Ishikawa (cell line): ENCODE data around the gene CLEC10A.

ENCODE experiments used
- CEBPB ChIP-seq: IDR thresholded peaks from 2 replicates; pipeline ENCODE4 v1.6.1; 2012
- CREB1 ChIP-seq: IDR thresholded peaks from 2 replicates; pipeline ENCODE4 v1.6.1; 2012; ENCODE audit warnings: low read depth
- EGR1 ChIP-seq: IDR thresholded peaks from 2 replicates; pipeline ENCODE4 v1.6.1; 2012
- EP300 ChIP-seq: IDR thresholded peaks from 2 replicates; pipeline ENCODE4 v1.6.1; 2012; ENCODE audit warnings: borderline replicate concordance
- FOXM1 ChIP-seq: IDR thresholded peaks from 2 replicates; pipeline ENCODE4 v1.6.1; 2012; ENCODE audit warnings: low read depth, borderline replicate concordance
- NFIC ChIP-seq: IDR thresholded peaks from 2 replicates; pipeline ENCODE4 v1.6.1; 2012
- RAD21 ChIP-seq: IDR thresholded peaks from 2 replicates; pipeline ENCODE4 v1.6.1; 2012; ENCODE audit warnings: low read depth
- TAF1 ChIP-seq: IDR thresholded peaks from 2 replicates; pipeline ENCODE4 v1.6.1; 2012; ENCODE audit warnings: low read depth, mild to moderate bottlenecking
- TCF12 ChIP-seq: IDR thresholded peaks from 2 replicates; pipeline ENCODE4 v1.6.1; 2012; ENCODE audit warnings: low read depth
- TEAD4 ChIP-seq: IDR thresholded peaks from 2 replicates; pipeline ENCODE4 v1.6.1; 2012
- YY1 ChIP-seq: IDR thresholded peaks from 2 replicates; pipeline ENCODE4 v1.6.1; 2012; ENCODE audit warnings: low read depth
- ZBTB7A ChIP-seq: IDR thresholded peaks from 2 replicates; pipeline ENCODE4 v1.6.1; 2012; ENCODE audit warnings: low read depth
- TF ChIP-seq, protein P1 (sequence below): IDR thresholded peaks from 2 replicates; pipeline ENCODE4 v1.6.1; 2012; ENCODE audit warnings: low read depth, mild to moderate bottlenecking
- TF ChIP-seq, protein P2 (sequence below): IDR thresholded peaks from 2 replicates; pipeline ENCODE4 v1.6.1; 2012
- TF ChIP-seq, protein P3 (sequence below): IDR thresholded peaks from 2 replicates; pipeline ENCODE4 v1.6.1; 2012

CLEC10A gene, protein sequence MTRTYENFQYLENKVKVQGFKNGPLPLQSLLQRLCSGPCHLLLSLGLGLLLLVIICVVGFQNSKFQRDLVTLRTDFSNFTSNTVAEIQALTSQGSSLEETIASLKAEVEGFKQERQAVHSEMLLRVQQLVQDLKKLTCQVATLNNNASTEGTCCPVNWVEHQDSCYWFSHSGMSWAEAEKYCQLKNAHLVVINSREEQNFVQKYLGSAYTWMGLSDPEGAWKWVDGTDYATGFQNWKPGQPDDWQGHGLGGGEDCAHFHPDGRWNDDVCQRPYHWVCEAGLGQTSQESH

DNA sequence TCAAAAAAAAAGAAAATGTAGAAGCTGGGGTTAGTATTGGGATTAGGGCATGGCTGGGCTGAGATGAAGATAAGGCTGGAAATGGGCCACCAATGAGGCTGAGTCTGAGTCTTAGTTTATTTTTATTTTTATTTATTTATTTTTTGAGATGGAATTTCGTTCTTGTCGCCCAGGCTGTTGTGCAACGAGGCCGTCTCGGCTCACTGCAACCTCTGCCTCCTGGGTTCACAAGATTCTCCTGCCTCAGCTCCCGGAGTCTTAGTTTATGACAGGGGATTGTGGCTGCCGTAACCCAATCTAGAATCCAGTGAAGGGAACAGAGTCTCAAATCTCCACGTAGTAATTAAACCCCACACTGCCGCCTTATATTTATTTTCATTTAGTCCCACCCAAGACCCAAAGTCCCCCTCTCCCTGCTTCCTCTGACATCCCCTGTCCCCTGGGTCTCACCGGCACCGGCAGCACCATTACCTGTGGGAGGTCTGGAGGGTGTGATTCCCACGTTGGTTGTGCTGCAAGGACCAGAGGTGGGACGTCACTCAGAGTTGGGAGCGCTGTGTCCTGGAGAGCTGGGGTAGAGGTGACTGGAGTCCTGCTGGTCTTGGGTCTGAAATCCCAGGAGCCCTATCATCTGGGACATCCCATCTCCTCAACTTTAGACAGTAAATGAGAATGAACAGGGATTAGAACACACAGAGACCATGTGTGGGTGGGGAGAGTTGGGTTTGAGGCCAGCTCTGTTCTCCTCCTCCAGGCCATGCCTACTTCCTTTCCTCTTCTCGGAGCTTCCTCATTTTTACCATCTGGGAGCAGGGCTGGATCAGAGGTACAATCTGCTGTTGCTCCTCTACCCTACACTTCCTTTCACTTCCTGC lies at the start of gene CLEC10A:
Gene CLEC10A, minus strand, starts transcription at position 671 of the 875 bp plus-strand sequence. CDS start 1,439 bp downstream, outside the sequence.
- TF ChIP-seq, protein P1, sequence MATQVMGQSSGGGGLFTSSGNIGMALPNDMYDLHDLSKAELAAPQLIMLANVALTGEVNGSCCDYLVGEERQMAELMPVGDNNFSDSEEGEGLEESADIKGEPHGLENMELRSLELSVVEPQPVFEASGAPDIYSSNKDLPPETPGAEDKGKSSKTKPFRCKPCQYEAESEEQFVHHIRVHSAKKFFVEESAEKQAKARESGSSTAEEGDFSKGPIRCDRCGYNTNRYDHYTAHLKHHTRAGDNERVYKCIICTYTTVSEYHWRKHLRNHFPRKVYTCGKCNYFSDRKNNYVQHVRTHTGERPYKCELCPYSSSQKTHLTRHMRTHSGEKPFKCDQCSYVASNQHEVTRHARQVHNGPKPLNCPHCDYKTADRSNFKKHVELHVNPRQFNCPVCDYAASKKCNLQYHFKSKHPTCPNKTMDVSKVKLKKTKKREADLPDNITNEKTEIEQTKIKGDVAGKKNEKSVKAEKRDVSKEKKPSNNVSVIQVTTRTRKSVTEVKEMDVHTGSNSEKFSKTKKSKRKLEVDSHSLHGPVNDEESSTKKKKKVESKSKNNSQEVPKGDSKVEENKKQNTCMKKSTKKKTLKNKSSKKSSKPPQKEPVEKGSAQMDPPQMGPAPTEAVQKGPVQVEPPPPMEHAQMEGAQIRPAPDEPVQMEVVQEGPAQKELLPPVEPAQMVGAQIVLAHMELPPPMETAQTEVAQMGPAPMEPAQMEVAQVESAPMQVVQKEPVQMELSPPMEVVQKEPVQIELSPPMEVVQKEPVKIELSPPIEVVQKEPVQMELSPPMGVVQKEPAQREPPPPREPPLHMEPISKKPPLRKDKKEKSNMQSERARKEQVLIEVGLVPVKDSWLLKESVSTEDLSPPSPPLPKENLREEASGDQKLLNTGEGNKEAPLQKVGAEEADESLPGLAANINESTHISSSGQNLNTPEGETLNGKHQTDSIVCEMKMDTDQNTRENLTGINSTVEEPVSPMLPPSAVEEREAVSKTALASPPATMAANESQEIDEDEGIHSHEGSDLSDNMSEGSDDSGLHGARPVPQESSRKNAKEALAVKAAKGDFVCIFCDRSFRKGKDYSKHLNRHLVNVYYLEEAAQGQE, result no peak
- TF ChIP-seq TCF12 (no peak), TEAD4 (no peak), NFIC (no peak), EP300 (no peak), ZBTB7A (no peak), EGR1 (no peak), YY1 (no peak), CREB1 (no peak), RAD21 (no peak), TAF1 (no peak), FOXM1 (no peak), CEBPB (no peak)
- TF ChIP-seq, protein P2, sequence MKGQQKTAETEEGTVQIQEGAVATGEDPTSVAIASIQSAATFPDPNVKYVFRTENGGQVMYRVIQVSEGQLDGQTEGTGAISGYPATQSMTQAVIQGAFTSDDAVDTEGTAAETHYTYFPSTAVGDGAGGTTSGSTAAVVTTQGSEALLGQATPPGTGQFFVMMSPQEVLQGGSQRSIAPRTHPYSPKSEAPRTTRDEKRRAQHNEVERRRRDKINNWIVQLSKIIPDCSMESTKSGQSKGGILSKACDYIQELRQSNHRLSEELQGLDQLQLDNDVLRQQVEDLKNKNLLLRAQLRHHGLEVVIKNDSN, result no peak
- TF ChIP-seq, protein P3, sequence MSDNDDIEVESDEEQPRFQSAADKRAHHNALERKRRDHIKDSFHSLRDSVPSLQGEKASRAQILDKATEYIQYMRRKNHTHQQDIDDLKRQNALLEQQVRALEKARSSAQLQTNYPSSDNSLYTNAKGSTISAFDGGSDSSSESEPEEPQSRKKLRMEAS, result no peak

DNA sequence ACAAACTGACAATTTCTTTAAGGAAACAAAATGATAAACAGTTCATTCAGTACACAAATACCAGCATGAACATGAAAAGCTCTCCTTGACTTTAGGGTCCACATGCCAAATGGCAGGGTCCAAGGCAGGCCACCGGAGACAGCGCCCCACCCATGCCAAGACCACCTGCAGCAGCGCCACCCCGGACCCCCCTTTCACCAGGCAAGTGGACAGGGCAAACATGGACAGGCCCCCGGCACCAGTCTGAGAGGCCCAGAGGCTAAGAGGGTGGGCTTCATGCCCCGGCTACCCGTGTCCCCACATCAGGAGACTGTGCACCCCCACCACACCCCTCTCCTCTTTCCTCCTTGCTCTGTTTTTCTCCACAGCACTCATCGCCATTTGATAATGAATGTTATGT lies 49.3 kb upstream of the CLEC10A start:
- TF ChIP-seq YY1 (no peak), TEAD4 (no peak)
- TF ChIP-seq, protein P1, result no peak

DNA sequence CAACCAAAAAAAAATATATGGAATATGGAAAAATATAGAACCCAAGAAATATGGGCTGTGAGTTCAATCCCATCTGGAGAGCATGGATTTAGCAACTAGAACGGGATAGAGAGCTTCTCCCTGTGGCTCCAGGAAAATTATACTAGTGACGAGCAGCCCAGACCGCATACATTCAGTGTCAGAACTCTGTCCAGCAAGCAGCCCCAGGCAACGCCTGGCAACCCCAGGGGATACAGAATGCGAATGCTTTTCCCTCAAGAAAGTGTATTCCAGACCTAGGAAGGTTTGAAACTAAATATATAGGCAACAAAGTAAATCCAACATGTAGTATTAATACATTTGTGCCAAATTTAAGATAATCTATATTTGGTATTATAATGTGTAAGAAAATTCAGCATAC lies 48.1 kb upstream of the CLEC10A start:
- TF ChIP-seq, protein P3, result no peak
- no peak for TF ChIP-seq TEAD4
- TF ChIP-seq YY1, result no peak
- TF ChIP-seq, protein P1, result no peak
- TF ChIP-seq FOXM1, result no peak
- TF ChIP-seq RAD21, result no peak
- TF ChIP-seq CREB1, result no peak
- TF ChIP-seq NFIC, result no peak
- no peak for TF ChIP-seq TAF1
- TF ChIP-seq, protein P2, result no peak
- no peak for TF ChIP-seq EGR1
- no peak for TF ChIP-seq EP300

DNA sequence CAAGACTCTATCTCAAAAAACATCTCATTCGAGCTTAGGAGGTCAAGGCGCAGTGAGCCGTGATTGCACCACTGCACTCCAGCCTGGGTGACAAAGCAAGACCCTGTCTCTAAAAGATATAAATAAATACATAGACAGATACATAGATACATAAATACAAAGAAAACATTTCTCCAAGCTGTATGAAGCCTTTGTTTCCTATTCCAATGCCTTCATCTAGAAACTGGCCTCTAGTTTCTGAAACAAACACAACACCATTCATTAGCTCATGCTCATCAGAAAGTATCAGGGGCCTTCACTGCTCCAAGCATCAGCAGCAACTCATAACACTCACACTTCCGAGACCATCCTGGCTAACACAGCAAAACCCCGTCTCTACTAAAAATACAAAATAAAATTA lies 44.9 kb upstream of the CLEC10A start:
- TF ChIP-seq RAD21 (no peak), CEBPB (no peak), EP300 (no peak), TEAD4 (no peak), FOXM1 (no peak), NFIC (no peak), ZBTB7A (no peak), TCF12 (no peak), YY1 (no peak)
- TF ChIP-seq, protein P3, result no peak
- TF ChIP-seq, protein P2, result no peak
